Activated naive CD8-positive, alpha-beta T cell treated with anti-CD3 and anti-CD28 coated beads, Interleukin-2, amount 50 U/mL, for 24 hours (primary cell): ENCODE results near the gene SLC25A47.
"Not testable (repeated sequence)": the region's sequence is repeated elsewhere in the genome, so short reads cannot be mapped to it uniquely, and the experiment has no call there.

Experiments used
- ATAC-seq: fragments of 150-1000 bp; cut with Tn5 transposase; one replicate; pipeline ENCODE4 v1.10.0; 2021
- DNase-seq: peaks from one replicate; pipeline ENCODE4 v3.0.0; 2021
- H3K27ac Mint-ChIP-seq: one replicate; pipeline ENCODE4 v1.8.0; 2021; ENCODE audit warnings: mild to moderate bottlenecking, mixed read lengths
- H3K27me3 Mint-ChIP-seq: one replicate; pipeline ENCODE4 v1.8.0; 2021; ENCODE audit warnings: mixed read lengths
- H3K36me3 Mint-ChIP-seq: one replicate; pipeline ENCODE4 v1.8.0; 2021; ENCODE audit warnings: low read depth, mixed read lengths
- H3K4me1 Mint-ChIP-seq: one replicate; pipeline ENCODE4 v1.8.0; 2021; ENCODE audit warnings: mixed read lengths
- H3K4me3 Mint-ChIP-seq: one replicate; pipeline ENCODE4 v1.8.0; 2021; ENCODE audit warnings: mild to moderate bottlenecking, moderate library complexity, mixed read lengths
- H3K9me3 Mint-ChIP-seq: one replicate; pipeline ENCODE4 v1.8.0; 2021; ENCODE audit warnings: mixed read lengths

Gene SLC25A47

DNA sequence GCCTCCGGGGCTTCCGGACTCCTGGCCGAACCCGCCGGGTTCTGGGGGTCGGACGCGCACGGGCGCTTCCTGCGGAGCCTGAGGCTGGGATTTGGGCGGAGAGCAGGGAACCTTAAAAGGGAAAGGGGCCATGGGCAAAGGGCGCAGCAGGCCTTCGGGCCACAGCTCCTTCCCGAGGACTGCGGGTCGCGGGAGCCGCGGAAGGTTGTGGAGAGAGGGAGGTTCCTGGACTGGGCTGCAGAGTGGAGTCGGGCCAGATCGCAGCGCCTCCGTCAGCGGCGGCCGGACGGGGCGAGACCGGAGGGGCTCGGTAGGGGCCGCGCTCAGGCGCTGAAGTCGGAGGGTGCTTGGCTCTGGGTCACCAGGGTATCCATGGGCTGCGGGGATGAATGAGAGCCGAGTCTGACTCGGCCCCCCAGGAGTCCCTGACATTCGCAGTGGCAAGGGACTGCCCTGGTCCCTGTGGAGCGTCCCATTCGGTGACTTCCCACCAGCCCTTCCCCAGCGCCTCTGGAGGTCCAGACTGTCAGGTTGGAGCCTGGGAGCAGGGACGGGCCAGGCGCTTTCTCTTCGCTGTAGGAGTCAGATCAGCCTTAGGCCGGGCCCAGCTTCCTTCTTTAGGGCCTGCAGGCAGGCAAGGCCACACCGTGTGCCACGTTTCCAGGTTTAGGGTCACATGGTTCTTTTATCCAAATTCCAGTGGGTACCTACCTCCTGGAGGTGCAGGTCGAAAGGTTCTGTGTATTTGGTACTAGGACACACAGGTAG is 16.0 kb upstream of the SLC25A47 start:
- no peaks in the 10 kb centered on the region for H3K9me3 Mint-ChIP-seq
- H3K36me3 Mint-ChIP-seq: no peaks in the 10 kb centered on the region
- DNase-seq: no peak
- H3K27me3 Mint-ChIP-seq: peaks cover 11% of the 10 kb centered on the region
- no peak for ATAC-seq
- no peak overlapping the region for H3K27ac Mint-ChIP-seq
- peaks cover 15% of the 10 kb centered on the region for H3K4me1 Mint-ChIP-seq
- H3K4me3 Mint-ChIP-seq: peak overlapping the region; percentile 57

DNA sequence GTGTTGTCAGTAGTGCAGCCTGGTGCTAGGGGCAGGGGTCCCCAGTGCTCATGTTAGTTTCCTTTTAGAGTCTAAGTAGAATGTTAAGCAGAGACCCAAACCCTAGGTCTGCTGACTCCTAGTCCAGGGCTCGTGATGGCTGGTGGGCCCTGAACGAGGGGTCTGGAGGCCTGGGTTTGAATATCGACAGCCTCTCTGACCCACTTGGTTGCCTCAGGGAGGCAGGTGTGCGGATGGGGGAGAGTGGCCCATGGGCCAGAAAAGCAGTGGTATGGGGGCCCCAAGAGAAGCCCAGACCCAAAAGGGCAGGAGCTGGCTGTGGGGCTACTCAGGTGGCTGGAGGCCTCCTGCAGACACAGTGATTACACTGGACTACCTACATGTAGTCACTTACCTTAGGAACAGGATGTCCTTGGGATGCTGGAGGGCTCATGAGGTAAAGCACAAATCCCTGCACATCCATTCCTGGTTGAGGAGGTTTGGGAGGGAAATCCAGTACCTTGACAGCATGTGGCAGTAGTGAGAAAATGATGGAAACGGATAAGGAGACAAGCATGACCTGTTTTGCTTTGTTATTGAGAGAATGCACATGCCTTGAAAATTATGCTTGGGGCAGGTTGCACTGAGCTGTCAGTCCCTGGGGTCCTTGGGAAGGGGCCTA is 15.2 kb upstream of the SLC25A47 start:
- Mint-ChIP-seq H3K27me3 (peaks cover 11% of the 10 kb centered on the region), H3K36me3 (no peaks in the 10 kb centered on the region), H3K27ac (no peak overlapping the region), H3K4me1 (peaks cover 15% of the 10 kb centered on the region), H3K4me3 (no peak overlapping the region), H3K9me3 (no peaks in the 10 kb centered on the region)
- DNase-seq: no peak
- no peak for ATAC-seq

GRCh38 chr14:100308427-100308792 is 14.7 kb upstream of the SLC25A47 start:
- not testable (repeated sequence) for DNase-seq, H3K9me3 Mint-ChIP-seq, H3K36me3 Mint-ChIP-seq, H3K27ac Mint-ChIP-seq, ATAC-seq, H3K4me3 Mint-ChIP-seq
- peaks cover 11% of the 10 kb centered on the region for H3K27me3 Mint-ChIP-seq
- peaks cover 15% of the 10 kb centered on the region for H3K4me1 Mint-ChIP-seq

DNA sequence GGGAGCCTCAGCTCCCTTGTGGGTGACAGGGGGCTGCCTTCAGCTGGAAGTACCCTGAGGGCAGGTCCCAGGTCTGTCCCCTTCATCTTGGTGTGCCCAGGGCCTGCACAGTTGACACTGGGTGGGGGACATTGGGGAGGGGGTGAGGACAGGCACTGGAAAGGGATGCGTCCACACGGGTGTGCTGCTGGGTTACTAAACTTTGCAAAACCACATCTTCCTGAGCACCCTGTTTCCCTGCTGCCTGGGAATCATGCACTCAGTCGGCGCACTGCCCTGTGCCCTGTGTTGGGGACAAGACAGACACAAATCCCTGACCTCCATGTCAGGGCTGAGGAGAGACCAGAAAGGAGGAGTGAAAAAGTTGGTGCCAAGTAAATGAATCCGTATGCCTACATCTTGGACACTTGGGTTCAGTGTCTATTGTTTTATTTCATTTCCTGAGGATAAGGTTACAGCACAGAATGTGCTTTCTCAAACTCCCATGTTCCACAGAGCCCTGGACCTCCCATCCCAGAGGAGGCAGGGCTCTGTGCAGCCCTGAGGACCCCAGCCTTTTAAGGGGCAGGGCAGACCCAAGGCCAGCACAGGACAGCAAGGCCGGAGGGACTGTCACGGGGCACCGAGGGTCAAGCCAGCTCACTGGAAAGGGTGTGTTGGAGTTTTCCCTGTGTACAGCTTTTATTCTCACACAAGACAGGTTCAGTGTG is 14.0 kb upstream of the SLC25A47 start:
- H3K27ac Mint-ChIP-seq: no peak overlapping the region
- no peak for ATAC-seq
- H3K4me3 Mint-ChIP-seq: no peak overlapping the region
- no peak for DNase-seq
- peaks cover 11% of the 10 kb centered on the region for H3K27me3 Mint-ChIP-seq
- no peaks in the 10 kb centered on the region for H3K36me3 Mint-ChIP-seq
- no peaks in the 10 kb centered on the region for H3K9me3 Mint-ChIP-seq
- peaks cover 13% of the 10 kb centered on the region for H3K4me1 Mint-ChIP-seq

DNA sequence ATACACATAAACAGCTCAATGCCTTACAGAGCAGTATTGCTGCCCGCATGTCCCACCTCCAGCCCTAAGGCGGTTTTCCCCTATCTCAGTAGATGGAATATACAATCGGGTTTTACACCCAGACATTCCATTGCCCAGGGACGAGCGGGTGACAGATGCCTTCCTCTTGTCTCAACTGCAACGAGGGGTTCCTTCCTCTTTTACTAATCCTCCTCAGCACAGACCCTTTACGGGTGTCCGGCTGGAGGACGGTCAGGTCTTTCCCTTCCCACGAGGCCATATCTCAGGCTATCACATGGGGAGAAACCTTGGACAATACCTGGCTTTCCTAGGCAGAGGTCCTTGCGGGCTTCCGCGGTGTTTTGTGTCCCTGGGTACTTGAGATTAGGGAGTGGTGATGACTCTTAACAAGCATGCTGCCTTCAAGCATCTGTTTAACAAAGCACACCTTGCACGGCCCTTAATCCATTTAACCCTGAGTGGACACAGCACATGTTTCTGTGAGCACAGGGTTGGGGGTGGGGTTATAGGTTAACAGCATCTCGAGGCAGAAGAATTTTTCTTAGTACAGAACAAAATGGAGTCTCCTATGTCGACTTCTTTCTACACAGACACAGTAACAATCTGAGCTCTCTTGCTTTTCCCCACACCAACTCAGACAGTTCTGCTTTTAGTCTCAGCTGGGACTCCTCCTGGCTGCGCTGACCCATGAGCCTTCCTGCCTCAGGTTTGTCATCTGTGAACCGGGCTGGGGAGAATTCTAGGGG is 10.8 kb upstream of the SLC25A47 start:
- not testable (repeated sequence) for DNase-seq, H3K36me3 Mint-ChIP-seq, H3K27me3 Mint-ChIP-seq, ATAC-seq, H3K4me1 Mint-ChIP-seq, H3K9me3 Mint-ChIP-seq, H3K27ac Mint-ChIP-seq, H3K4me3 Mint-ChIP-seq

- Mint-ChIP-seq H3K4me3 (no peak overlapping the region), H3K27me3 (peaks cover 3% of the 10 kb centered on the region), H3K4me1 (peaks cover 7% of the 10 kb centered on the region), H3K36me3 (no peaks in the 10 kb centered on the region), H3K9me3 (no peaks in the 10 kb centered on the region), H3K27ac (no peak overlapping the region)
- DNase-seq (no peak), ATAC-seq (no peak)
Measured at GRCh38 chr14:100312877-100313400, 10.2 kb upstream of the SLC25A47 start.

GRCh38 chr14:100313464-100314230 is 9.5 kb upstream of the SLC25A47 start:
- Mint-ChIP-seq H3K4me1 (peaks cover 9% of the 10 kb centered on the region), H3K27me3 (peaks cover 3% of the 10 kb centered on the region), H3K27ac (no peak overlapping the region), H3K36me3 (no peaks in the 10 kb centered on the region), H3K4me3 (no peak overlapping the region), H3K9me3 (no peaks in the 10 kb centered on the region)
- DNase-seq (no peak), ATAC-seq (no peak)

DNA sequence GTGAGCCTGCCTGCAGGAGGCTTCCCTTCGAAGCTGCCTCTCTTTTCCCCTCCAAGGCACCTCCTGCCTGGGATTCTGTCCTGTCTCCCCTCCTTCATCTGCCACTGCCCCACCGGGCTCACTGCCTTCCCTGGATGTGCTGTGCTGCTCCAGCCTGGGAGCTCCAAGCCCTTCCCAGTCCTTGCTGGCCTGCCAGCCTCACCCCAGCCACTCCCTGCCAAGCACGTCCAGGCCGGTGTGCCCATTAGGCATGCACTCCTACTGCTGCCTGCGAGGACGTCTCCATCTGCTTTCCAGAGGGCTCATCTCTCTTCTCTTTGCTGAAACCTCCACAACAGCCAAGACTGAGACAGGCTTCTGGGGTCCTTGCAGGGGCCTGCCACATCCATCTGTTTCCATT is 8.4 kb upstream of the SLC25A47 start:
- no peaks in the 10 kb centered on the region for H3K9me3 Mint-ChIP-seq
- H3K27ac Mint-ChIP-seq: no peak overlapping the region
- H3K4me1 Mint-ChIP-seq: peaks cover 9% of the 10 kb centered on the region
- H3K27me3 Mint-ChIP-seq: peaks cover 3% of the 10 kb centered on the region
- ATAC-seq (no peak), DNase-seq (no peak)
- no peak overlapping the region for H3K4me3 Mint-ChIP-seq
- no peaks in the 10 kb centered on the region for H3K36me3 Mint-ChIP-seq

DNA sequence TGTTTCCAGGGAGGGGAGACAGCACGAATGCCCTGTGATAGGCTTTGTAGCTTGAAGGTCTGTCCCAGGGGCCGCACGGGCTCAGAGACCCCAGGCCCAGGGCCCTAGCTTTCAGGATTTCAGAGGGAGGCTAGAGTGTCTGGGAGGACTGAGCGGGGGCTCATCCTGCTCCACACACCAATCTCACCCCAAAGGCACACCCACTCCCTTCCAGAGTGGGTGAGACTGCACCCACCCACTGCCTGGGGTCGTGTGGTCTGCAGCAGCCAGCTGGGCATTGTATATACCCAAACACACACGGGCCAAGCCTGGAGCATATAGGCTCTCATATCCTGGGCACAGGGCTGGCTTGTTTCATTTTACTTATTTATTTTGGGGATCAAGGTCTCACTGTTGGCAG is 5.8 kb upstream of the SLC25A47 start:
- Mint-ChIP-seq H3K9me3 (no peaks in the 10 kb centered on the region), H3K27me3 (no peaks in the 10 kb centered on the region), H3K4me1 (peaks cover 5% of the 10 kb centered on the region), H3K4me3 (no peak overlapping the region), H3K36me3 (no peaks in the 10 kb centered on the region), H3K27ac (no peak overlapping the region)
- DNase-seq (no peak), ATAC-seq (no peak)

DNA sequence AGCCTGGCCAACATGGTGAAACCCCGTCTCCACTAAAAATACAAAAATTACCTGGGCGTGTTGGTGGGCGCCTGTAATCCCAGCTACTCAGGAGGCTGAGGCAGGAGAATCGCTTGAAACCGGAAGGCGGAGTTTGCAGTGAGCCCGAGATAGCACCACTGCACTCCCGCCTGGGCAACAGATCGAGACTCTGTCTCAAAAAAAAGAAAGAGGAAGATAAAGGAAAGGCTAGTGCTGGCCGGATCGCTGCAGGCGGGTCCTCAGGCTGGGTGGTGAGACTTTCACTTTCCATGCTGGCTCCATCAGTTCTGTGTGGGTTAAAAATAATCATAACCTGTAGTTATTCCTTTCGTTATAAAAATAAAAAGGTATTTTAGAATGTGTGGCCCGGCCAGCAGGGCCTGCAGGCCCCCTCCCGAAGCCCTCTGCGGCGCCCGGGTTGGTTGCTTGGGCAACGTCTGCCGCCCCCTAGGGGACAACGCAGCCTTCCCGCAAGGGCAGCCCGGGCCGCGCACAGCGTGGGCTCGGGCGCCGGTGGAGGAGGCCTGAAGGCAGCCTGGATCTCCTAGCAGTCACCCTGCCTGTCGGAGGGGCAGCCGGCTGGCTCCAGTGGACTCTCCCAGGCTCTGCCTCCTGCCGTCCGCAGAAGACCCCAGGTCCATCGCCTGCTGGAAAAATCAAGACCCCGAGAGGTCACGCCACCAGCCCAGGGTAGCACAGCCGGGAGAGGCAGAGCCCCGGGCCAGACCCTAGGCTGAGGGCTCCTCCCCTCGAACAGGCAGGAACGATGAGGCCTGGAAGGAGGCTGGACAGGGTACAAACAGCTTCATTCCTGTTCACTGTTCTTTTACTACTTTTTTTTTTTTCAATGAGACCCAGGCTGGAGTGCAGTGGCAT is 5.0 kb upstream of the SLC25A47 start:
- DNase-seq (peak; percentile 84), ATAC-seq (peak; percentile 94)
- Mint-ChIP-seq H3K4me1 (peaks cover 5% of the 10 kb centered on the region), H3K27ac (peak overlapping the region; percentile 49), H3K4me3 (peak overlapping the region; percentile 62), H3K9me3 (no peaks in the 10 kb centered on the region), H3K27me3 (no peaks in the 10 kb centered on the region), H3K36me3 (no peaks in the 10 kb centered on the region)

DNA sequence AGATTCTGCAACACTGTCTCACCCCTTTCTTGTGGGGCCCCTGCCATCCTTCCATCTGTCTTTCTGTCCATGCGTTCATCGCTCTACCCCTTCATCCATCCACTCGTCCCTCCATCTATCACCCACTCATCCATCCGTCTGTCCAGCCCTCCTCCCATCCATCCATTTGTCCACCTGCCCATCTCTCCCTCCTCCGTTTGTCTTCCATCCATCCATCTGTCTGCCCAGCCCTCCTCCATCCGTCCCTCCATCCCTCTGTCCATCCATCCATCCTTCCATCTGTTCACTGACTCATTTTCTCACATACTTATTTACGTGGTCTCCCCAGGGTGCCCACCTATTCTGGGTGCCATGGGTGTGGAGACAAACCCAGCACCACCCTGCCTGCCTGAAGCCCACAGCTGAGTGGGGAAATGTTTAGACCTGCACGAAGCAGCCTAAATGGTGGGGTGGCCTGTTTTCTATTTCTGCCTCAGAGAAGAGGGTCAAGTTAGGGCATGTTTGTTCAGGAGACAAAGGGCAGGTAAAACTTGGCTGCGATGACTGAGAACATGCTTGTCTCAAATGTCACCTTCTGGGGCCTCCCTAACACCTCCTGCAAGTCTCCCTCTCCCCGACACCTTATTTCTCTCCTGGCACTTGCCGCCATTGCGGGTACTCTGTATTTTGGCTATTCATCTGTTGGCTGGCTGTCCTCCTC is 2.8 kb upstream of the SLC25A47 start:
- H3K27ac Mint-ChIP-seq: no peak overlapping the region
- ATAC-seq (no peak), DNase-seq (no peak)
- H3K27me3 Mint-ChIP-seq: no peaks in the 10 kb centered on the region
- no peaks in the 10 kb centered on the region for H3K9me3 Mint-ChIP-seq
- no peaks in the 10 kb centered on the region for H3K36me3 Mint-ChIP-seq
- no peak overlapping the region for H3K4me3 Mint-ChIP-seq
- peaks cover 5% of the 10 kb centered on the region for H3K4me1 Mint-ChIP-seq

- H3K27me3 Mint-ChIP-seq: no peaks in the 10 kb centered on the region
Measured at GRCh38 chr14:100321473-100322137, 1.5 kb upstream of the SLC25A47 start.

More at GRCh38 chr14:100321473-100322137, 1.5 kb upstream of the SLC25A47 start:
- Mint-ChIP-seq H3K9me3 (no peaks in the 10 kb centered on the region), H3K27ac (no peak overlapping the region), H3K36me3 (no peaks in the 10 kb centered on the region), H3K4me3 (no peak overlapping the region), H3K4me1 (peaks cover 5% of the 10 kb centered on the region)
- DNase-seq: no peak
- no peak for ATAC-seq
